Ramos (cell line): ENCODE measurements around the gene PCDHA7.
"Not testable (repeated sequence)": the region's sequence is repeated elsewhere in the genome, so short reads cannot be mapped to it uniquely, and the experiment has no call there.

ENCODE experiments used
- in situ Hi-C: fragments of 300-500 bp; cut with MboI; formaldehyde crosslinking; loops from one replicate; pipeline ENCODE4 v1.14.3; 2022; ENCODE audit warnings: low sequenced_read_pairs; ENCODE audit not compliant: unreplicated experiment

The PCDHA7 gene

GRCh38 chr5:140855772-140856674 lies 22.0 kb downstream of the PCDHA7 start, which contains the start of gene PCDHA10:
Gene PCDHA10 (plus strand): TSS chr5:140855897. CDS start chr5:140856049, 152 bp downstream.
- in situ Hi-C loops, result loop anchor here (10.0 kb wide), 1 partner anchor 189 kb away; no protein-coding TSS in a partner anchor

GRCh38 chr5:140857177-140857986 lies 23.3 kb downstream of the PCDHA7 start:
- in situ Hi-C loops, result loop anchor here (10.0 kb wide), 1 partner anchor 187 kb away; no protein-coding TSS in a partner anchor

GRCh38 chr5:140857987-140858240 lies 23.8 kb downstream of the PCDHA7 start:
- in situ Hi-C loops, result loop anchor here (10.0 kb wide), 1 partner anchor 187 kb away; no protein-coding TSS in a partner anchor

GRCh38 chr5:140862441-140863295 lies 28.6 kb downstream of the PCDHA7 start:
- in situ Hi-C loops, result no loop called here

GRCh38 chr5:140868721-140869554 lies 34.9 kb downstream of the PCDHA7 start, which contains the start of gene PCDHA11:
Gene PCDHA11 (plus strand): TSS chr5:140868957. CDS start chr5:140869104, 147 bp downstream.
- in situ Hi-C loops, result no loop called here

- in situ Hi-C loops, result no loop called here
These were observed 35.5 kb downstream of the PCDHA7 start for GRCh38 chr5:140869555-140869886.

- in situ Hi-C loops, result no loop called here
These were observed 36.4 kb downstream of the PCDHA7 start for GRCh38 chr5:140870221-140871201.

GRCh38 chr5:140875085-140876065 lies 41.3 kb downstream of the PCDHA7 start, which contains the start of gene PCDHA12:
Gene PCDHA12 (plus strand): TSS chr5:140875308. CDS start chr5:140875473, 165 bp downstream.
- in situ Hi-C loops, result no loop called here

GRCh38 chr5:140876541-140877261 lies 42.6 kb downstream of the PCDHA7 start:
- in situ Hi-C loops, result not testable (repeated sequence)

GRCh38 chr5:140877262-140877581 lies 43.2 kb downstream of the PCDHA7 start:
- in situ Hi-C loops, result no loop called here

- in situ Hi-C loops, result no loop called here
These were observed 48.0 kb downstream of the PCDHA7 start, which contains the start of gene PCDHA13 for GRCh38 chr5:140881889-140882590. Gene PCDHA13 (plus strand): TSS chr5:140882124. CDS start chr5:140882269, 145 bp downstream.

GRCh38 chr5:140882591-140882899 lies 48.5 kb downstream of the PCDHA7 start:
- in situ Hi-C loops, result no loop called here

GRCh38 chr5:140883373-140883772 lies 49.3 kb downstream of the PCDHA7 start:
- in situ Hi-C loops, result no loop called here

GRCh38 chr5:140883927-140884697 lies 50.0 kb downstream of the PCDHA7 start:
- in situ Hi-C loops, result no loop called here
